Sigmoid colon (tissue), 7 donors: ENCODE results near the gene TBC1D2. TPM values are rescaled to one million over a fixed set of nuclear protein-coding genes. Genes with fewer than 3 reads are reported as not detected.

ENCODE experiments used
- DNase-seq: peaks from one replicate; pipeline ENCODE4 v3.0.0-alpha.2; 2019
- H3K27ac ChIP-seq, 4 donors: fragments of 200-600 bp; sonication (generic); one replicate each; pipeline ENCODE4 v1.5.1; 2016 to 2019; ENCODE audit warnings: mild to moderate bottlenecking in 1 of 4
- H3K27me3 ChIP-seq, 3 donors: fragments of 200-600 bp; sonication (generic); one replicate each; pipeline ENCODE4 v1.5.1; 2019; ENCODE audit warnings: mild to moderate bottlenecking in 1 of 3
- H3K36me3 ChIP-seq, 4 donors: fragments of 200-600 bp; sonication (generic); one replicate each; pipeline ENCODE4 v1.5.1; 2016 to 2019
- H3K4me1 ChIP-seq, 4 donors: fragments of 200-600 bp; sonication (generic); one replicate each; pipeline ENCODE4 v1.5.1; 2017 to 2019
- H3K4me3 ChIP-seq, 4 donors: fragments of 200-600 bp; sonication (generic); one replicate each; pipeline ENCODE4 v1.5.1; 2017 to 2019; ENCODE audit warnings: mild to moderate bottlenecking in 2 of 4, moderate library complexity in 1 of 4
- H3K9me3 ChIP-seq, 4 donors: fragments of 200-600 bp in 3 of 4; sonication (generic) in 3 of 4; one replicate each; pipeline versions ENCODE4 v1.5.1 to v1.6.1; 2013 to 2019
- EP300 ChIP-seq, 4 donors: sonication (generic); formaldehyde crosslinking; IDR thresholded peaks; one replicate each; pipeline ENCODE4 v1.6.1; 2017; ENCODE audit warnings: antibody characterized with exemption in 4 of 4
- POLR2A ChIP-seq, 2 donors: fragments of 450-650 bp; IDR thresholded peaks; one replicate each; pipeline ENCODE4 v1.6.1; 2016; ENCODE audit warnings: antibody characterized with exemption in 2 of 2, mild to moderate bottlenecking in 2 of 2, moderate library complexity in 2 of 2
- POLR2AphosphoS5 ChIP-seq, 4 donors: sonication (generic); formaldehyde crosslinking; IDR thresholded peaks; one replicate each; pipeline ENCODE4 v1.6.1; 2017; ENCODE audit warnings: antibody characterized with exemption in 4 of 4
- WGBS, 2 donors: extraction: QIAGEN DNeasy Blood & Tissue Kit; methylation state at CpG; one replicate each; pipeline ENCODE4 v1.1.7; 2013; 5-methylcytosine and 5-hydroxymethylcytosine counted together
- intact Hi-C: fragments of 100-400 bp; cut with DNase I; formaldehyde crosslinking; loops from one replicate; pipeline ENCODE4 v1.15.1; 2023
- polyA plus RNA-seq, 3 donors: library from polyadenylated mRNA; stranded (reverse); fragments of 200-250 nt; gene quantifications; one replicate each; pipeline ENCODE4 v1.2.3, GENCODE V29; 2013
- total RNA-seq, 4 donors: library from RNA; depleted of rRNA; stranded (reverse); fragments of >200 nt; gene quantifications; one replicate each; pipeline ENCODE4 v1.1.0, GENCODE V29; 2016
- TF ChIP-seq, protein P1 (sequence below), 4 experiments: fragments of 450-650 bp in 3 of 4; fragments of 200-600 bp in 1 of 4; IDR thresholded peaks; one replicate each; pipeline ENCODE4 v1.5.1; 2016 to 2019; ENCODE audit warnings: antibody characterized with exemption in 4 of 4, mild to moderate bottlenecking in 3 of 4, moderate library complexity in 2 of 4
- donor health status: healthy with polysubstance abuse.
- donor health status: Bipolar disorder and iron deficiency.
- donor health status: healthy.

Gene TBC1D2
- total and polyA plus RNA-seq, 7 donors = 4.8 to 23.8 (median 13.3) TPM

DNA sequence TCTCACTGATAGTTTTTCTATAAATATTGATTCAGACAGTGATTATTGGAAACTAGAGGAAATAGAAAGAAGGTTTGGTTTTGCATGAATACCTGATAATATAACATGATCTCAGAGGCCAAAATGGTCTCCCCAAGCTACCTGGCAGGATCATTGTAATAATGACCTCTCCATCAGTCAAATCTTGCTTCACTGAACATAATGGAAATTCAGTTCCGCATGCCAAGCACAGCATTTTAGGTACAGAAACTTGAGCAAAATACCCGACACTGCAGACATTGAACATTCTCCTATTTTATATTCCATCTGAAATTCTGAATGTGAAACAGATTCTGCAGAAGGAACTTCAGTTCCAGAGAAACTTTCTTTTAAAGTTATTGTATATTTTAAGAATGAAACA, 9.1 kb upstream of the TBC1D2 start:
- 77 to 89% methylated on average over 2 of the region's 2 CpGs for WGBS, 2 donors
- Histone ChIP-seq H3K27ac (no peak overlapping the region), H3K4me1 (no peaks in the 10 kb centered on the region), H3K9me3 (no peaks in the 10 kb centered on the region), H3K36me3 (no peaks in the 10 kb centered on the region), H3K4me3 (no peak overlapping the region), H3K27me3 (peaks cover 0 to 3% (median 0%) of the 10 kb centered on the region in 3 donors)
- intact Hi-C loops = loop anchor here (10.0 kb wide), 1 partner anchor 570 kb away; the partner anchor contains the start of gene XPA
- TF ChIP-seq EP300 (IDR thresholded peaks at IDR 0.05) (no peak), POLR2A (IDR thresholded peaks at IDR 0.05) (no peak), POLR2AphosphoS5 (IDR thresholded peaks at IDR 0.05) (no peak)
- TF ChIP-seq, protein P1, sequence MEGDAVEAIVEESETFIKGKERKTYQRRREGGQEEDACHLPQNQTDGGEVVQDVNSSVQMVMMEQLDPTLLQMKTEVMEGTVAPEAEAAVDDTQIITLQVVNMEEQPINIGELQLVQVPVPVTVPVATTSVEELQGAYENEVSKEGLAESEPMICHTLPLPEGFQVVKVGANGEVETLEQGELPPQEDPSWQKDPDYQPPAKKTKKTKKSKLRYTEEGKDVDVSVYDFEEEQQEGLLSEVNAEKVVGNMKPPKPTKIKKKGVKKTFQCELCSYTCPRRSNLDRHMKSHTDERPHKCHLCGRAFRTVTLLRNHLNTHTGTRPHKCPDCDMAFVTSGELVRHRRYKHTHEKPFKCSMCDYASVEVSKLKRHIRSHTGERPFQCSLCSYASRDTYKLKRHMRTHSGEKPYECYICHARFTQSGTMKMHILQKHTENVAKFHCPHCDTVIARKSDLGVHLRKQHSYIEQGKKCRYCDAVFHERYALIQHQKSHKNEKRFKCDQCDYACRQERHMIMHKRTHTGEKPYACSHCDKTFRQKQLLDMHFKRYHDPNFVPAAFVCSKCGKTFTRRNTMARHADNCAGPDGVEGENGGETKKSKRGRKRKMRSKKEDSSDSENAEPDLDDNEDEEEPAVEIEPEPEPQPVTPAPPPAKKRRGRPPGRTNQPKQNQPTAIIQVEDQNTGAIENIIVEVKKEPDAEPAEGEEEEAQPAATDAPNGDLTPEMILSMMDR (IDR thresholded peaks at IDR 0.05) = no peak
- DNase-seq = no peak

- intact Hi-C loops = loop anchor here (1.0 to 10.0 kb wide), 3 partner anchors 58 to 569 kb away; partner anchors contain the start of gene XPA
- no peaks in the 10 kb centered on the region for H3K9me3 ChIP-seq
- H3K4me3 ChIP-seq = no peak overlapping the region
- TF ChIP-seq, protein P1 (IDR thresholded peaks at IDR 0.05) = peak; percentile 70 to 84 (median 76)
- TF ChIP-seq POLR2AphosphoS5 (IDR thresholded peaks at IDR 0.05) = no peak
- DNase-seq = peak; percentile 87
- H3K36me3 ChIP-seq = no peaks in the 10 kb centered on the region
- 30 to 38% methylated on average over 8 of the region's 8 CpGs for WGBS, 2 donors
- H3K27me3 ChIP-seq = peaks cover 0 to 3% (median 0%) of the 10 kb centered on the region in 3 donors
- H3K4me1 ChIP-seq = no peaks in the 10 kb centered on the region
- no peak overlapping the region for H3K27ac ChIP-seq
Observed at GRCh38 chr9:98263482-98264357, 8.3 kb upstream of the TBC1D2 start.

DNA sequence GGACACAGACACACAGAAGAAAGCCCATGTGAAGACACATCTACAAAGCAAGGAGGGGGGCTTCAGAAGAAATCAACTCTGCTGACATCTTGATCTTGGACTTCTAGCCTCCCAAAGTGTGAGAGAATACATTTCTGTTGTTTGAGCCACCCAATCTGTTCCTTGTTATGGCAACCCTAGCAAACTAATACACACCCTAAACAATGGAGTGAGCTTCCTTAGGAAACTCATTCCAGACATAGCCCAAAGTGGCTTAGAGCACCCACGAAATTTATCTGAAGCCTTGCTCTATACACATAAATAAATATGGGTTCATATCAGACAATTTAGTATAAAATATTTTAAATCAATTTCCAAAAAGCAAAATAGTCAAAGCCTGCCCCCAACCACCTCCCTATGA, 7.6 kb upstream of the TBC1D2 start:
- WGBS, 2 donors = 78 to 86% methylated on average over 1 of the region's 1 CpG
- H3K27ac ChIP-seq = no peak overlapping the region
- no peak for DNase-seq
- H3K4me1 ChIP-seq = no peaks in the 10 kb centered on the region
- no peaks in the 10 kb centered on the region for H3K9me3 ChIP-seq
- TF ChIP-seq, protein P1 (IDR thresholded peaks at IDR 0.05) = no peak
- TF ChIP-seq EP300 (IDR thresholded peaks at IDR 0.05) (no peak), POLR2A (IDR thresholded peaks at IDR 0.05) (no peak), POLR2AphosphoS5 (IDR thresholded peaks at IDR 0.05) (no peak)
- no peaks in the 10 kb centered on the region for H3K36me3 ChIP-seq
- intact Hi-C loops = loop anchor here (1.0 to 10.0 kb wide), 3 partner anchors 58 to 568 kb away; partner anchors contain the start of gene XPA
- H3K27me3 ChIP-seq = peaks cover 0 to 3% (median 0%) of the 10 kb centered on the region in 3 donors
- no peak overlapping the region for H3K4me3 ChIP-seq

- H3K4me1 ChIP-seq = peaks cover 0 to 2% (median under 1%) of the 10 kb centered on the region in 4 donors
- H3K9me3 ChIP-seq = no peaks in the 10 kb centered on the region
- H3K36me3 ChIP-seq = no peaks in the 10 kb centered on the region
- DNase-seq = no peak
- peaks cover 0 to 3% (median 0%) of the 10 kb centered on the region in 3 donors for H3K27me3 ChIP-seq
- H3K4me3 ChIP-seq = no peak overlapping the region
- TF ChIP-seq, protein P1 (IDR thresholded peaks at IDR 0.05) = no peak
- no peak for TF ChIP-seq EP300 (IDR thresholded peaks at IDR 0.05)
- no peak for TF ChIP-seq POLR2AphosphoS5 (IDR thresholded peaks at IDR 0.05)
- TF ChIP-seq POLR2A (IDR thresholded peaks at IDR 0.05) = no peak
- no peak overlapping the region for H3K27ac ChIP-seq
- intact Hi-C loops = loop anchor here (2.0 to 10.0 kb wide), 2 partner anchors 187 to 567 kb away; partner anchors contain the start of gene XPA
- WGBS, 2 donors = 94 to 98% methylated on average over 3 of the region's 3 CpGs
Observed at GRCh38 chr9:98262056-98262455, 6.6 kb upstream of the TBC1D2 start.
